SK-N-SH (cell line): ENCODE measurements around the gene DLG4. TPM values are rescaled to one million over a fixed set of nuclear protein-coding genes. Genes with fewer than 3 reads are reported as not detected.
A peak's percentile ranks its signal among the peaks of the same experiment; 100 is the strongest.

ENCODE experiments used
- CTCF ChIA-PET: fragments of 300-600, 350-600 bp; formaldehyde crosslinking; extraction: SDS; loops from one replicate; lab custom pipeline; 2021; lab: Yijun Ruan, JAX
- POLR2A ChIA-PET: fragments of 350-600 bp; sonication (Branson Sonifier 250); formaldehyde crosslinking; extraction: SDS; loops from one replicate; lab custom pipeline; 2020; ENCODE audit warnings: antibody characterized with exemption, inconsistent platforms; lab: Yijun Ruan, JAX
- DNase-seq: peaks from one replicate; pipeline ENCODE4 v3.0.0; 2012
- H2AFZ ChIP-seq: fragments of 200-600 bp; sonication (generic); 2 replicates; pipeline ENCODE4 v1.8.1; 2016; ENCODE audit warnings: antibody characterized with exemption, mild to moderate bottlenecking, low read depth
- H3F3A ChIP-seq: fragments of 200-600 bp; sonication (generic); replicated peaks from 2 replicates; pipeline ENCODE3; 2016; ENCODE audit warnings: antibody characterized with exemption, mild to moderate bottlenecking; ENCODE audit not compliant: insufficient read depth
- H3K27ac ChIP-seq, 2 experiments: fragments of 200-500 bp in 1 of 2; fragments of 200-600 bp in 1 of 2; sonication (Bioruptor generic) in 1 of 2; sonication (generic), shearing (Covaris generic) in 1 of 2; 2 replicates each; pipeline versions ENCODE4 v1.5.1 to v1.6.1; 2014 to 2016; ENCODE audit warnings: low read depth in 2 of 2, inconsistent platforms in 1 of 2, low read length in 1 of 2, mild to moderate bottlenecking in 1 of 2, mixed read lengths in 1 of 2
- H3K27me3 ChIP-seq: fragments of 200-600 bp; sonication (generic), shearing (Covaris generic); 2 replicates; pipeline ENCODE4 v1.6.1; 2016; ENCODE audit warnings: mixed run types; ENCODE audit not compliant: insufficient read depth
- H3K36me3 ChIP-seq, 2 experiments: fragments of 200-500 bp in 1 of 2; fragments of 200-600 bp in 1 of 2; sonication (Bioruptor generic) in 1 of 2; sonication (generic) in 1 of 2; replicated peaks in 1 of 2; 2 replicates each; pipeline versions ENCODE3 to v1.5.1; 2014 to 2016; ENCODE audit warnings: low read length in 1 of 2, mild to moderate bottlenecking in 1 of 2; ENCODE audit not compliant: insufficient read depth in 2 of 2, control insufficient read depth in 1 of 2
- H3K4me1 ChIP-seq, 2 experiments: fragments of 200-500 bp in 1 of 2; fragments of 200-600 bp in 1 of 2; sonication (Bioruptor generic) in 1 of 2; sonication (generic), shearing (Covaris generic) in 1 of 2; 2 replicates each; pipeline versions ENCODE4 v1.5.1 to v1.6.1; 2014 to 2016; ENCODE audit warnings: low read depth in 1 of 2, low read length in 1 of 2, mixed run types in 1 of 2; ENCODE audit not compliant: insufficient read depth in 2 of 2, control insufficient read depth in 1 of 2
- H3K4me2 ChIP-seq: fragments of 200-600 bp; sonication (generic), shearing (Covaris generic); 2 replicates; pipeline ENCODE4 v1.6.1; 2017; ENCODE audit warnings: mixed run types
- H3K4me3 ChIP-seq, 2 experiments: fragments of 200-500 bp in 1 of 2; fragments of 200-600 bp in 1 of 2; sonication (Bioruptor generic) in 1 of 2; sonication (generic), shearing (Covaris generic) in 1 of 2; 2 replicates each; pipeline versions ENCODE4 v1.5.1 to v1.8.1; 2014 to 2016; ENCODE audit warnings: low read depth in 2 of 2, inconsistent platforms in 1 of 2, low read length in 1 of 2, mild to moderate bottlenecking in 1 of 2, mixed read lengths in 1 of 2, moderate library complexity in 1 of 2
- H3K79me2 ChIP-seq: fragments of 200-600 bp; sonication (generic); 2 replicates; pipeline ENCODE4 v1.8.1; 2017; ENCODE audit warnings: mild to moderate bottlenecking; ENCODE audit not compliant: insufficient read depth
- H3K9ac ChIP-seq: fragments of 200-600 bp; sonication (generic); 2 replicates; pipeline ENCODE4 v1.6.1; 2017; ENCODE audit warnings: mixed run types
- H3K9me2 ChIP-seq: fragments of 200-600 bp; sonication (generic); 2 replicates; pipeline ENCODE4 v1.6.1; 2017; ENCODE audit warnings: mixed run types
- H3K9me3 ChIP-seq: fragments of 200-600 bp; sonication (generic); 2 replicates; pipeline ENCODE4 v1.6.1; 2017; ENCODE audit warnings: mixed run types, mild to moderate bottlenecking, moderate library complexity
- H4K20me1 ChIP-seq: fragments of 200-600 bp; sonication (generic); 2 replicates; pipeline ENCODE4 v1.6.1; 2017; ENCODE audit warnings: mild to moderate bottlenecking, mixed run types; ENCODE audit not compliant: insufficient read depth
- CHD2 ChIP-seq: fragments of 150-350 bp; IDR thresholded peaks from 2 replicates; pipeline ENCODE4 v1.6.1; 2018; ENCODE audit warnings: low read length; ENCODE audit not compliant: partially characterized antibody
- FOSL2 ChIP-seq: IDR thresholded peaks from 2 replicates; pipeline ENCODE4 v1.4.0; 2012; ENCODE audit warnings: low read depth, mild to moderate bottlenecking, moderate library complexity, borderline replicate concordance
- FOXM1 ChIP-seq: IDR thresholded peaks from 2 replicates; pipeline ENCODE4 v1.4.0; 2012; ENCODE audit warnings: low read depth, mild to moderate bottlenecking
- JUND ChIP-seq: IDR thresholded peaks from 2 replicates; pipeline ENCODE4 v1.4.0; 2012
- NFIC ChIP-seq: IDR thresholded peaks from 2 replicates; pipeline ENCODE4 v1.4.0; 2012; ENCODE audit warnings: borderline replicate concordance
- RCOR1 ChIP-seq: fragments of 150-350 bp; IDR thresholded peaks from 2 replicates; pipeline ENCODE4 v1.6.1; 2017; ENCODE audit warnings: antibody characterized with exemption, low read length
- YY1 ChIP-seq: IDR thresholded peaks from 2 replicates; pipeline ENCODE4 v1.4.0; 2012; ENCODE audit warnings: low read depth, mild to moderate bottlenecking
- WGBS: methylation state at CpG from one replicate; pipeline ENCODE4 v1.1.6; 2017; ENCODE audit warnings: low lambda C conversion rate; 5-methylcytosine and 5-hydroxymethylcytosine counted together
- polyA plus RNA-seq, 3 experiments: library from polyadenylated mRNA; depleted of rRNA; stranded (reverse); fragments of >200 nt; gene quantifications; 2 replicates each; pipeline ENCODE4 v1.2.3, GENCODE V29; 2012
- TF ChIP-seq, protein P1 (sequence below): IDR thresholded peaks from 2 replicates; pipeline ENCODE4 v1.6.1; 2012; ENCODE audit warnings: mild to moderate bottlenecking, low read depth, low read length, moderate library complexity
- TF ChIP-seq, protein P2 (sequence below): IDR thresholded peaks from 2 replicates; pipeline ENCODE4; 2012
- TF ChIP-seq, protein P3 (sequence below): IDR thresholded peaks from 2 replicates; pipeline ENCODE4 v1.4.0; 2012; ENCODE audit warnings: low read depth, borderline replicate concordance

Gene DLG4
- polyA plus RNA-seq, 1 of the 3 experiments (the other 2 are of a cell fraction), result 30.5 TPM

DNA sequence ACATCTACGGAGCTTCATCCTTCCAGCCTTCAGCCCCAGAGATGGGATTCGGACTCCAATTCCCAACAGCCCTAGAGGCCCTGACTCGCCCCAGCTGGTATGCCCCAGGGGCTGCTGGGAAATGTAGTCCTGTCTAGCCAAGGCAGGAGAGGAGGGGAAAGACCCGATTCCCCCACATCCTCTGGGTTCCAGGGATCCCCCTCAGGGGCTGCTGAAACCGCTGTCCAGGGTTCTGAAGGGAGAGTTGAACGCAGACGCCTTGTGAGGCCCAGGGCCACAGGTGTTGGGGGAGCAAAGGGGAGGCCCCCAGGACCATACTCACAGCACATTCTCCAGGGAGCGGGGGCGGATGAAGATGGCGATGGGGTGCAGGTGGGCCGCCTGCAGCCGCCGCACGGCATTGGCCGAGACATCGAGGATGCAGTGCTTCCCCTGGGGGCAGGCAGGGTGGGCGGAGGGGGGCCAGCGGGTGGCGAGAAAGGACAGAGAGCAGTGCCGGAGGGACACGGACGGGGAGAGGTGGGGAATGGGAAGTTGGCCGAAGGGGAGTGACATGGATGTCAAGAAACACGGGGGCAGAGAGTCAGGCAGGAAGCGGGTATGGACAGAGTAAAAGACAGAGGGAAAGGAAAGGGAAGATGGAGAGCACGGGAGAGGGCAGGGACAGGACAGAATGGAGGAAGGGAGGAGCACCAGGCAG lies 27.9 kb downstream of the DLG4 start:
- Histone ChIP-seq H3K4me3 (no peak overlapping the region), H3K27ac (no peak overlapping the region), H3K9me2 (no peaks in the 10 kb centered on the region), H3K9ac (no peak overlapping the region), H3K9me3 (no peaks in the 10 kb centered on the region), H3K27me3 (no peaks in the 10 kb centered on the region), H2AFZ (no peak overlapping the region), H3K79me2 (no peaks in the 10 kb centered on the region), H3F3A (no peaks in the 10 kb centered on the region), H3K4me1 (no peaks in the 10 kb centered on the region), H4K20me1 (no peaks in the 10 kb centered on the region), H3K36me3 (peaks cover 15 to 37% of the 10 kb centered on the region in 2 experiments), H3K4me2 (no peak overlapping the region)
- 85% methylated on average over 25 of the region's 26 CpGs for WGBS
- TF ChIP-seq FOSL2, result peak; percentile 62
- TF ChIP-seq YY1, result 0 out of 2 replicates have a peak, but pooled peaks have one; percentile 36
- TF ChIP-seq CHD2, result peak; percentile 75
- no peak for TF ChIP-seq NFIC
- TF ChIP-seq JUND, result peak; percentile 68
- TF ChIP-seq, protein P1, sequence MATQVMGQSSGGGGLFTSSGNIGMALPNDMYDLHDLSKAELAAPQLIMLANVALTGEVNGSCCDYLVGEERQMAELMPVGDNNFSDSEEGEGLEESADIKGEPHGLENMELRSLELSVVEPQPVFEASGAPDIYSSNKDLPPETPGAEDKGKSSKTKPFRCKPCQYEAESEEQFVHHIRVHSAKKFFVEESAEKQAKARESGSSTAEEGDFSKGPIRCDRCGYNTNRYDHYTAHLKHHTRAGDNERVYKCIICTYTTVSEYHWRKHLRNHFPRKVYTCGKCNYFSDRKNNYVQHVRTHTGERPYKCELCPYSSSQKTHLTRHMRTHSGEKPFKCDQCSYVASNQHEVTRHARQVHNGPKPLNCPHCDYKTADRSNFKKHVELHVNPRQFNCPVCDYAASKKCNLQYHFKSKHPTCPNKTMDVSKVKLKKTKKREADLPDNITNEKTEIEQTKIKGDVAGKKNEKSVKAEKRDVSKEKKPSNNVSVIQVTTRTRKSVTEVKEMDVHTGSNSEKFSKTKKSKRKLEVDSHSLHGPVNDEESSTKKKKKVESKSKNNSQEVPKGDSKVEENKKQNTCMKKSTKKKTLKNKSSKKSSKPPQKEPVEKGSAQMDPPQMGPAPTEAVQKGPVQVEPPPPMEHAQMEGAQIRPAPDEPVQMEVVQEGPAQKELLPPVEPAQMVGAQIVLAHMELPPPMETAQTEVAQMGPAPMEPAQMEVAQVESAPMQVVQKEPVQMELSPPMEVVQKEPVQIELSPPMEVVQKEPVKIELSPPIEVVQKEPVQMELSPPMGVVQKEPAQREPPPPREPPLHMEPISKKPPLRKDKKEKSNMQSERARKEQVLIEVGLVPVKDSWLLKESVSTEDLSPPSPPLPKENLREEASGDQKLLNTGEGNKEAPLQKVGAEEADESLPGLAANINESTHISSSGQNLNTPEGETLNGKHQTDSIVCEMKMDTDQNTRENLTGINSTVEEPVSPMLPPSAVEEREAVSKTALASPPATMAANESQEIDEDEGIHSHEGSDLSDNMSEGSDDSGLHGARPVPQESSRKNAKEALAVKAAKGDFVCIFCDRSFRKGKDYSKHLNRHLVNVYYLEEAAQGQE, result peak; percentile 87
- no peak for TF ChIP-seq FOXM1
- TF ChIP-seq, protein P2, sequence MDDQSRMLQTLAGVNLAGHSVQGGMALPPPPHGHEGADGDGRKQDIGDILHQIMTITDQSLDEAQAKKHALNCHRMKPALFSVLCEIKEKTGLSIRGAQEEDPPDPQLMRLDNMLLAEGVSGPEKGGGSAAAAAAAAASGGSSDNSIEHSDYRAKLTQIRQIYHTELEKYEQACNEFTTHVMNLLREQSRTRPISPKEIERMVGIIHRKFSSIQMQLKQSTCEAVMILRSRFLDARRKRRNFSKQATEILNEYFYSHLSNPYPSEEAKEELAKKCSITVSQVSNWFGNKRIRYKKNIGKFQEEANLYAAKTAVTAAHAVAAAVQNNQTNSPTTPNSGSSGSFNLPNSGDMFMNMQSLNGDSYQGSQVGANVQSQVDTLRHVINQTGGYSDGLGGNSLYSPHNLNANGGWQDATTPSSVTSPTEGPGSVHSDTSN, result peak; percentile 26; the same call in 1 of the 2 replicates
- TF ChIP-seq, protein P3, sequence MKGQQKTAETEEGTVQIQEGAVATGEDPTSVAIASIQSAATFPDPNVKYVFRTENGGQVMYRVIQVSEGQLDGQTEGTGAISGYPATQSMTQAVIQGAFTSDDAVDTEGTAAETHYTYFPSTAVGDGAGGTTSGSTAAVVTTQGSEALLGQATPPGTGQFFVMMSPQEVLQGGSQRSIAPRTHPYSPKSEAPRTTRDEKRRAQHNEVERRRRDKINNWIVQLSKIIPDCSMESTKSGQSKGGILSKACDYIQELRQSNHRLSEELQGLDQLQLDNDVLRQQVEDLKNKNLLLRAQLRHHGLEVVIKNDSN, result peak; percentile 81; the same call in 1 of the 2 replicates
- CTCF ChIA-PET, result interaction anchor here (0.8 to 1.5 kb wide), 2 partner anchors 23 to 140 kb away, joined by 3 to 4 read pairs; no protein-coding TSS in a partner anchor
- POLR2A ChIA-PET, result no interaction called here
- peak; percentile 86 for DNase-seq

DNA sequence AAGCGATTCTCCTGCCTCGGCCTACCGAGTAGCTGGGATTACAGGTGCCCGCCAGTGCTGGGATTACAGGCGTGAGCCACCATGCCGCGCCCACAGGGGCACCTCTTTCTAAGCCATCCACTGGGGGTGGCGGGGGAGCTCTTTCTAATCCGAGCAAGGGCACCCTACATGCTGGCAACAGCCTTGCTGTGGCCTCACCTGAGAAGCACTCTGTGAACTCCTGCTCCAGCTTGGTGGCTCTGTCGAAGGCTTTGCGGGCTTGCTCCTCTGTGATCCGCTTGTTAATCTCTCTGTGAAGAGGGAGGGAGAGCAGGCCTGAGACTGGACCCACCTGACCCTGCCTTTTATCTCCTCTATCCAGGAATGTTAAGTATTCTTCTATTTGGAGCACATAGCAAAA lies 28.6 kb downstream of the DLG4 start:
- POLR2A ChIA-PET, result no interaction called here
- H3K4me2 ChIP-seq, result no peak overlapping the region
- no peak for TF ChIP-seq RCOR1
- no peaks in the 10 kb centered on the region for H3K4me1 ChIP-seq
- peaks cover 19 to 31% of the 10 kb centered on the region in 2 experiments for H3K36me3 ChIP-seq
- WGBS, result 98% methylated on average over 11 of the region's 12 CpGs
- no peaks in the 10 kb centered on the region for H3K9me2 ChIP-seq
- no peak overlapping the region for H3K9ac ChIP-seq
- H3K27ac ChIP-seq, result no peak overlapping the region
- no peaks in the 10 kb centered on the region for H3K9me3 ChIP-seq
- H3K79me2 ChIP-seq, result no peaks in the 10 kb centered on the region
- DNase-seq, result no peak
- no peak overlapping the region for H2AFZ ChIP-seq
- H4K20me1 ChIP-seq, result no peaks in the 10 kb centered on the region
- H3K27me3 ChIP-seq, result no peaks in the 10 kb centered on the region
- CTCF ChIA-PET, result interaction anchor here (0.8 to 1.5 kb wide), 2 partner anchors 23 to 139 kb away, joined by 3 to 4 read pairs; no protein-coding TSS in a partner anchor
- no peaks in the 10 kb centered on the region for H3F3A ChIP-seq
- H3K4me3 ChIP-seq, result no peak overlapping the region
